ENCODE data around the gene OR4F6. TPM values are rescaled to one million over a fixed set of nuclear protein-coding genes. Genes with fewer than 3 reads are reported as not detected.
"Not testable (repeated sequence)": the region's sequence is repeated elsewhere in the genome, so short reads cannot be mapped to it uniquely, and the experiment has no call there.

OR4F6 gene
- total and polyA plus RNA-seq, 2 experiments from 2014 or later = not detected

DNA sequence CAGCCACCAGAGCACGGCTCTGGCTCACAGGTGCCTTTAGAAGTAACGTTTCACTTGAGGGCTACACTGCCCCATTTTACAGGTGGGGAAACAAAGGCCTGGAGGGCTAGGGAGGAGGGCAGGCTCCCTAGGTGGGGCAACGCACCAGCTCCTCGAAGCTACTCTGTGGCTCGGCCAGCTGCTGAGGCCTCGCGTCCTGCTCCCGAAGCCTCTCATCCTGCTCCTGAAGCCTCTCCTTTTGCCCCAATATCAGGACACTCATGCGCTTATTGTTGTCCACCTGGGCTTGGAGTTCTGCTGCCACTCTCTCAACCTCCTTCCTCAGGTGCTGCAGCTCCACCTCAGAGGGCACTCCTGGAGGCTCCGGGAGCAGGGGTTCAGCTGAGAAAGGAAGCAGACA is 28.2 kb upstream of the OR4F6 start:
- Histone ChIP-seq H2AFZ (no peak overlapping the region), H4K20me1 (replicated peaks; ENCODE audit: insufficient read depth) (no peaks in the 10 kb centered on the region), H3K4me1 (ENCODE audit: insufficient read depth) (no peaks in the 10 kb centered on the region), H3K79me2 (replicated peaks; ENCODE audit: insufficient read depth) (no peaks in the 10 kb centered on the region), H3K27ac (ENCODE audit: low read depth) (no peak overlapping the region), H3K36me3 (ENCODE audit: insufficient read depth) (no peaks in the 10 kb centered on the region), H3K9me2 (ENCODE audit: insufficient read depth) (no peaks in the 10 kb centered on the region), H3K4me2 (no peak overlapping the region), H3K27me3 (ENCODE audit: insufficient read depth) (no peaks in the 10 kb centered on the region), H3F3A (replicated peaks; ENCODE audit: low read depth) (no peaks in the 10 kb centered on the region), H3K4me3 (no peak overlapping the region)
- DNase-seq (ENCODE audit: low spot score) (no peak), ATAC-seq (no peak)
- Mint-ChIP-seq H3K4me1 (no peaks in the 10 kb centered on the region; the same call in 1 of the 3 replicates), H3K4me3 (no peak overlapping the region), H3K9me3 (no peaks in the 10 kb centered on the region; the same call in 2 of the 3 replicates), H3K36me3 (ENCODE audit: low read depth) (no peaks in the 10 kb centered on the region), H3K27ac (no peak overlapping the region), H3K27me3 (ENCODE audit: insufficient read depth, low read depth, poor library complexity) (peaks cover 11% of the 10 kb centered on the region)
- TF ChIP-seq, protein P1, sequence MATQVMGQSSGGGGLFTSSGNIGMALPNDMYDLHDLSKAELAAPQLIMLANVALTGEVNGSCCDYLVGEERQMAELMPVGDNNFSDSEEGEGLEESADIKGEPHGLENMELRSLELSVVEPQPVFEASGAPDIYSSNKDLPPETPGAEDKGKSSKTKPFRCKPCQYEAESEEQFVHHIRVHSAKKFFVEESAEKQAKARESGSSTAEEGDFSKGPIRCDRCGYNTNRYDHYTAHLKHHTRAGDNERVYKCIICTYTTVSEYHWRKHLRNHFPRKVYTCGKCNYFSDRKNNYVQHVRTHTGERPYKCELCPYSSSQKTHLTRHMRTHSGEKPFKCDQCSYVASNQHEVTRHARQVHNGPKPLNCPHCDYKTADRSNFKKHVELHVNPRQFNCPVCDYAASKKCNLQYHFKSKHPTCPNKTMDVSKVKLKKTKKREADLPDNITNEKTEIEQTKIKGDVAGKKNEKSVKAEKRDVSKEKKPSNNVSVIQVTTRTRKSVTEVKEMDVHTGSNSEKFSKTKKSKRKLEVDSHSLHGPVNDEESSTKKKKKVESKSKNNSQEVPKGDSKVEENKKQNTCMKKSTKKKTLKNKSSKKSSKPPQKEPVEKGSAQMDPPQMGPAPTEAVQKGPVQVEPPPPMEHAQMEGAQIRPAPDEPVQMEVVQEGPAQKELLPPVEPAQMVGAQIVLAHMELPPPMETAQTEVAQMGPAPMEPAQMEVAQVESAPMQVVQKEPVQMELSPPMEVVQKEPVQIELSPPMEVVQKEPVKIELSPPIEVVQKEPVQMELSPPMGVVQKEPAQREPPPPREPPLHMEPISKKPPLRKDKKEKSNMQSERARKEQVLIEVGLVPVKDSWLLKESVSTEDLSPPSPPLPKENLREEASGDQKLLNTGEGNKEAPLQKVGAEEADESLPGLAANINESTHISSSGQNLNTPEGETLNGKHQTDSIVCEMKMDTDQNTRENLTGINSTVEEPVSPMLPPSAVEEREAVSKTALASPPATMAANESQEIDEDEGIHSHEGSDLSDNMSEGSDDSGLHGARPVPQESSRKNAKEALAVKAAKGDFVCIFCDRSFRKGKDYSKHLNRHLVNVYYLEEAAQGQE (IDR thresholded peaks at IDR 0.05; ENCODE audit: unreplicated experiment) = no peak
- TF ChIP-seq, protein P2, sequence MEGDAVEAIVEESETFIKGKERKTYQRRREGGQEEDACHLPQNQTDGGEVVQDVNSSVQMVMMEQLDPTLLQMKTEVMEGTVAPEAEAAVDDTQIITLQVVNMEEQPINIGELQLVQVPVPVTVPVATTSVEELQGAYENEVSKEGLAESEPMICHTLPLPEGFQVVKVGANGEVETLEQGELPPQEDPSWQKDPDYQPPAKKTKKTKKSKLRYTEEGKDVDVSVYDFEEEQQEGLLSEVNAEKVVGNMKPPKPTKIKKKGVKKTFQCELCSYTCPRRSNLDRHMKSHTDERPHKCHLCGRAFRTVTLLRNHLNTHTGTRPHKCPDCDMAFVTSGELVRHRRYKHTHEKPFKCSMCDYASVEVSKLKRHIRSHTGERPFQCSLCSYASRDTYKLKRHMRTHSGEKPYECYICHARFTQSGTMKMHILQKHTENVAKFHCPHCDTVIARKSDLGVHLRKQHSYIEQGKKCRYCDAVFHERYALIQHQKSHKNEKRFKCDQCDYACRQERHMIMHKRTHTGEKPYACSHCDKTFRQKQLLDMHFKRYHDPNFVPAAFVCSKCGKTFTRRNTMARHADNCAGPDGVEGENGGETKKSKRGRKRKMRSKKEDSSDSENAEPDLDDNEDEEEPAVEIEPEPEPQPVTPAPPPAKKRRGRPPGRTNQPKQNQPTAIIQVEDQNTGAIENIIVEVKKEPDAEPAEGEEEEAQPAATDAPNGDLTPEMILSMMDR (conservative IDR thresholded peaks at IDR 0.05; ENCODE audit: low read depth in 2 of 2) = no peak
- TF ChIP-seq JUNB (IDR thresholded peaks at IDR 0.05; ENCODE audit: unreplicated experiment) (no peak), POLR2AphosphoS5 (IDR thresholded peaks at IDR 0.05; ENCODE audit: low read depth) (no peak), ETS1 (IDR thresholded peaks at IDR 0.05) (no peak), NANOG (IDR thresholded peaks at IDR 0.05; ENCODE audit: borderline replicate concordance) (no peak), ZNF114 (CRISPR knock-in tag; IDR thresholded peaks at IDR 0.05) (no peak), ZNF331 (CRISPR knock-in tag; IDR thresholded peaks at IDR 0.05; ENCODE audit: low read depth) (no peak), STAT1 (IDR thresholded peaks at IDR 0.05; ENCODE audit: unreplicated experiment) (no peak), ZNF462 (CRISPR knock-in tag; IDR thresholded peaks at IDR 0.05) (no peak), EZH2 (IDR thresholded peaks at IDR 0.05; ENCODE audit: low read depth, unreplicated experiment) (no peak)

- H3K79me2 ChIP-seq (replicated peaks; ENCODE audit: insufficient read depth); H3K27ac ChIP-seq (ENCODE audit: low read depth); H3K27me3 Mint-ChIP-seq (ENCODE audit: insufficient read depth, low read depth, poor library complexity); H3K27me3 ChIP-seq (ENCODE audit: insufficient read depth); H3K4me3 Mint-ChIP-seq; H3K27ac Mint-ChIP-seq; H3K4me1 Mint-ChIP-seq; H3K4me3 ChIP-seq; H3K36me3 Mint-ChIP-seq (ENCODE audit: low read depth); H3K4me2 ChIP-seq; H3F3A ChIP-seq (replicated peaks; ENCODE audit: low read depth); H3K4me1 ChIP-seq (ENCODE audit: insufficient read depth); H3K36me3 ChIP-seq (ENCODE audit: insufficient read depth); H4K20me1 ChIP-seq (replicated peaks; ENCODE audit: insufficient read depth); ATAC-seq; H3K9me3 Mint-ChIP-seq; H2AFZ ChIP-seq; H3K9me2 ChIP-seq (ENCODE audit: insufficient read depth); DNase-seq (ENCODE audit: low spot score): not testable (repeated sequence)
Measured at GRCh38 chr15:101778576-101778975, 24.7 kb upstream of the OR4F6 start.
